K562 (cell line): Measurements from ENCODE around the gene RAB31. TPM values are rescaled to one million over a fixed set of nuclear protein-coding genes. Genes with fewer than 3 reads are reported as not detected.

Source experiments
- BCOR ChIP-seq: fragments of 450-650 bp; IDR thresholded peaks from 2 replicates; pipeline ENCODE4 v1.6.1; 2016
- CBFA2T2 ChIP-seq: fragments of 450-650 bp; conservative IDR thresholded peaks from 2 replicates; pipeline ENCODE4 v1.6.1; 2017; ENCODE audit warnings: mild to moderate bottlenecking
- CBX3 ChIP-seq, 2 experiments: IDR thresholded peaks; 1 replicate in 1 of 2; 2 replicates in 1 of 2; pipeline ENCODE4 v1.6.1; 2012; ENCODE audit warnings: inconsistent platforms in 2 of 2, low read length in 2 of 2, borderline replicate concordance in 1 of 2, control low read depth in 1 of 2
- FOXA3 ChIP-seq, 2 experiments: fragments of 450-650 bp in 1 of 2; sonication (generic) in 1 of 2; formaldehyde crosslinking; IDR thresholded peaks in 1 of 2; conservative IDR thresholded peaks in 1 of 2; 2 replicates each; pipeline versions ENCODE4 v1.4.0 to v1.8.0; 2020 to 2022; ENCODE audit warnings: mild to moderate bottlenecking in 2 of 2, missing genetic modification reagents in 1 of 2
- STAT6 ChIP-seq: sonication (generic); formaldehyde crosslinking; IDR thresholded peaks from 2 replicates; pipeline ENCODE4 v1.8.1; 2023; ENCODE audit warnings: mild to moderate bottlenecking, missing genetic modification reagents
- ZBTB40 ChIP-seq, 2 experiments: fragments of 450-650 bp in 1 of 2; sonication (generic) in 1 of 2; formaldehyde crosslinking in 1 of 2; IDR thresholded peaks; 2 replicates each; pipeline versions ENCODE4 v1.7.1 to v1.9.0; 2016 to 2022; ENCODE audit warnings: inconsistent platforms in 1 of 2, mild to moderate bottlenecking in 1 of 2, missing genetic modification reagents in 1 of 2
- ZBTB7A ChIP-seq: IDR thresholded peaks from 2 replicates; pipeline ENCODE4 v1.6.1; 2011; ENCODE audit warnings: low read depth, mild to moderate bottlenecking, low read length, moderate library complexity, borderline replicate concordance; ENCODE audit not compliant: control insufficient read depth
- ZEB2 ChIP-seq: fragments of 450-650 bp; IDR thresholded peaks from 2 replicates; pipeline ENCODE4 v1.6.1; 2016
- ZNF551 ChIP-seq: fragments of 250-450 bp; sonication (Bioruptor Pico); IDR thresholded peaks from 2 replicates; pipeline ENCODE4 v1.5.0; 2021; ENCODE audit warnings: mild to moderate bottlenecking, moderate library complexity
- ZNF644 ChIP-seq: fragments of 200-800 bp; sonication (Bioruptor generic); IDR thresholded peaks from 2 replicates; pipeline ENCODE4 v1.6.1; 2016; ENCODE audit warnings: low read depth, missing genetic modification characterization, missing compliant biosample characterization
- polyA plus RNA-seq, 8 experiments: library from polyadenylated mRNA; depleted of rRNA in 4 of 8; stranded (reverse) in 5 of 8; unstranded in 3 of 8; fragments of >200 nt; fragmentation: Nextera tagmentation in 2 of 8; fragmentation: Illumina TruSeq in 1 of 8; extraction: Ambion mirVana in 2 of 8; extraction: Trizol in 1 of 8; gene quantifications; 2 replicates each; pipeline versions ENCODE4 v1.2.1 to v1.2.3, GENCODE V29; 2011 to 2014; ENCODE audit warnings: inconsistent platforms in 1 of 8, missing spikeins in 1 of 8
- total RNA-seq, 7 experiments: library from RNA; depleted of rRNA in 6 of 7; stranded (reverse); fragments of >200 nt in 6 of 7; fragmentation: Illumina TruSeq in 2 of 7; extraction: Trizol in 2 of 7; gene quantifications; 2 replicates each; pipeline versions ENCODE4 v1.2.1 to v1.2.3, GENCODE V29; 2011 to 2021; ENCODE audit warnings: low replicate concordance in 1 of 7
- TF ChIP-seq, protein P1 (sequence below): sonication (generic); formaldehyde crosslinking; IDR thresholded peaks from 2 replicates; pipeline ENCODE4 v1.8.0; 2022; ENCODE audit warnings: mild to moderate bottlenecking, missing genetic modification reagents
- TF ChIP-seq, protein P2 (sequence below): sonication (generic); formaldehyde crosslinking; IDR thresholded peaks from 2 replicates; pipeline ENCODE4 v1.8.1; 2023; ENCODE audit warnings: mild to moderate bottlenecking, missing genetic modification reagents

Gene RAB31
- total and polyA plus RNA-seq, 9 of the 15 experiments (the other 6 are each of a cell fraction or from before 2014, with no cell fraction given) = 20.7 to 70.4 (median 41.3) TPM

DNA sequence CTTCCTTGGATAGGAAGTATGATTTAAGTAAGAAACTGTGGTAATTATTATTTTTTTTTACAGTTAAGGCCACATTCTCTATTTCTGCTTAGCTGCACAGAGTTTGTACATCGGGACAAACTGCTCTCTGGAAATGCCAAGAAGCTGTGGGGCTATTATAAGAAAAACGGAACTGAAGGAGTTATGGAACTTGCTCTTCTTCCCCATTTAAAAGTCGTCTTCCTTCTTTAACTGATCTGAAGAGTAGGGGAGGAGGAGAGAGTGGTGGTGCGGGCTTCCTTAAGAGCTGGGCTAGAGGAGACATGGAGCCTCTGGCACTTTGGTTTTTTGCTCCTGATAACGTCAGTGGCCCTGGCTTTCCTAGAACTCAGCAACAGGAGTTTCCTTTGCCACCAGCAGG is 54.4 kb downstream of the RAB31 start (continued):
- TF ChIP-seq STAT6 (CRISPR knock-in tag) (no peak), ZNF551 (CRISPR knock-in tag) (no peak), ZNF644 (tag) (no peak), ZEB2 (no peak), ZBTB40 (IDR thresholded peaks at IDR 0.05) (peak; percentile 70; the same call in 1 of the 2 replicates), ZBTB40 (CRISPR knock-in tag; IDR thresholded peaks at IDR 0.05) (no peak), BCOR (no peak), ZBTB7A (no peak), CBX3 (IDR thresholded peaks at IDR 0.05; ENCODE audit: borderline replicate concordance in 1 of 2, low read length in 2 of 2) (no peak), CBFA2T2 (no peak), FOXA3 (CRISPR knock-in tag; conservative IDR thresholded peaks at IDR 0.05 in 1 of 2, IDR thresholded peaks at IDR 0.05 in 1 of 2) (no peak)
- TF ChIP-seq, protein P1, sequence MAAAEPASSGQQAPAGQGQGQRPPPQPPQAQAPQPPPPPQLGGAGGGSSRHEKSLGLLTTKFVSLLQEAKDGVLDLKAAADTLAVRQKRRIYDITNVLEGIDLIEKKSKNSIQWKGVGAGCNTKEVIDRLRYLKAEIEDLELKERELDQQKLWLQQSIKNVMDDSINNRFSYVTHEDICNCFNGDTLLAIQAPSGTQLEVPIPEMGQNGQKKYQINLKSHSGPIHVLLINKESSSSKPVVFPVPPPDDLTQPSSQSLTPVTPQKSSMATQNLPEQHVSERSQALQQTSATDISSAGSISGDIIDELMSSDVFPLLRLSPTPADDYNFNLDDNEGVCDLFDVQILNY (CRISPR knock-in tag) = no peak
- TF ChIP-seq, protein P2, sequence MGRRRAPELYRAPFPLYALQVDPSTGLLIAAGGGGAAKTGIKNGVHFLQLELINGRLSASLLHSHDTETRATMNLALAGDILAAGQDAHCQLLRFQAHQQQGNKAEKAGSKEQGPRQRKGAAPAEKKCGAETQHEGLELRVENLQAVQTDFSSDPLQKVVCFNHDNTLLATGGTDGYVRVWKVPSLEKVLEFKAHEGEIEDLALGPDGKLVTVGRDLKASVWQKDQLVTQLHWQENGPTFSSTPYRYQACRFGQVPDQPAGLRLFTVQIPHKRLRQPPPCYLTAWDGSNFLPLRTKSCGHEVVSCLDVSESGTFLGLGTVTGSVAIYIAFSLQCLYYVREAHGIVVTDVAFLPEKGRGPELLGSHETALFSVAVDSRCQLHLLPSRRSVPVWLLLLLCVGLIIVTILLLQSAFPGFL (CRISPR knock-in tag) = no peak
